Heart right ventricle (tissue), 16 donors: ENCODE results near the gene FLT4. TPM values are rescaled to one million over a fixed set of nuclear protein-coding genes. Genes with fewer than 3 reads are reported as not detected.
A peak's percentile ranks its signal among the peaks of the same experiment; 100 is the strongest.
"Not testable (repeated sequence)": the region's sequence is repeated elsewhere in the genome, so short reads cannot be mapped to it uniquely, and the experiment has no call there.

Experiments
- ATAC-seq, 8 donors: fragments of 200-7000 bp; cut with Tn5 transposase; one replicate each; pipeline ENCODE4 v1.9.1; 2020; ENCODE audit warnings: mild to moderate bottlenecking in 8 of 8, moderate library complexity in 8 of 8, moderate number of reproducible peaks in 1 of 8
- DNase-seq, 2 donors: peaks; one replicate each; pipeline ENCODE4 v3.0.0-alpha.2; 2020
- H3K27ac ChIP-seq, 10 donors: fragments of 200-600 bp; sonication (generic) in 2 of 10; one replicate each; pipeline versions ENCODE4 v1.5.0 to v1.8.0; 2020 to 2022; ENCODE audit warnings: mild to moderate bottlenecking in 3 of 10
- H3K27me3 ChIP-seq, 7 donors: fragments of 200-600 bp; one replicate each; pipeline ENCODE4 v1.8.0; 2021 to 2022; ENCODE audit warnings: mild to moderate bottlenecking in 2 of 7
- H3K36me3 ChIP-seq, 9 donors: fragments of 200-600 bp; sonication (generic) in 1 of 9; one replicate each; pipeline versions ENCODE4 v1.5.0 to v1.8.0; 2020 to 2022; ENCODE audit warnings: mild to moderate bottlenecking in 2 of 9
- H3K4me1 ChIP-seq, 9 donors: fragments of 200-600 bp; sonication (generic) in 1 of 9; one replicate each; pipeline versions ENCODE4 v1.5.0 to v1.8.0; 2020 to 2022; ENCODE audit warnings: mild to moderate bottlenecking in 4 of 9
- H3K4me3 ChIP-seq, 10 donors: fragments of 200-600 bp; sonication (generic) in 2 of 10; one replicate each; pipeline versions ENCODE4 v1.5.0 to v1.8.0; 2020 to 2022; ENCODE audit warnings: mild to moderate bottlenecking in 7 of 10, moderate library complexity in 2 of 10
- H3K9me3 ChIP-seq, 11 donors: fragments of 200-600 bp in 10 of 11; sonication (generic) in 2 of 11; one replicate each; pipeline versions ENCODE4 v1.5.0 to v1.8.0; 2013 to 2022; ENCODE audit warnings: mild to moderate bottlenecking in 2 of 11, control low read depth in 1 of 11, moderate library complexity in 1 of 11
- WGBS, 2 donors: extraction: QIAGEN DNeasy Blood & Tissue Kit; methylation state at CpG; one replicate each; pipeline ENCODE4 v1.1.7; 2013; ENCODE audit warnings: inconsistent platforms in 1 of 2; 5-methylcytosine and 5-hydroxymethylcytosine counted together
- intact Hi-C, 10 donors: fragments of 100-400 bp; cut with DNase I; formaldehyde crosslinking; loops; one replicate each; pipeline versions ENCODE4 v1.11.1 to v1.14.2; 2022
- polyA plus RNA-seq, 2 donors: library from polyadenylated mRNA; stranded (reverse); fragments of 200-250 nt; gene quantifications; one replicate each; pipeline ENCODE4 v1.2.3, GENCODE V29; 2013
- total RNA-seq, 10 donors: library from RNA; stranded (reverse); fragmentation: NEBNext Ultra II Directional in 3 of 10; extraction: Animal tissue kit (Norgen Biotek cat#: 25700) in 3 of 10; gene quantifications; one replicate each; pipeline versions ENCODE4 v1.2.1 to v1.2.4, GENCODE V29; 2021 to 2023
- TF ChIP-seq, protein P1 (sequence below), 9 donors: fragments of 200-600 bp; sonication (generic) in 2 of 9; IDR thresholded peaks; one replicate each; pipeline versions ENCODE4 v1.5.0 to v1.8.0; 2021 to 2022; ENCODE audit warnings: antibody characterized with exemption in 9 of 9, mild to moderate bottlenecking in 5 of 9, moderate library complexity in 1 of 9
- donor health status: Arrhythmogenic right ventricular cardiomyopathy.
- donor health status: ischemic (EF 13 %, LVEDD 7.1; RV severe dilation, severe dysfunction).
- donor health status: healthy with polysubstance abuse.
- donor health status: DM: no; HTN: yes; CAD: no.
- donor health status: DM: no; HTN: no; CAD: no.
- donor health status: ischemic (EF 25% LVEDD 6.9; RV normal size, moderate dysfunction).
- donor health status: ischemic (EF 25% LVEDD 5.7; RV mildly dilated, moderate dysfunction).
- donor health status: healthy.
- donor health status: DM: yes; HTN: yes; CAD: no.
- donor health status: Ischemic cardiomyopathy.
- donor health status: ischemic (EF 35%, LVEDD 5.7; RV mildly dilated, moderate dysfunction).
- donor health status: nonischemic (EF 11% LVEDD 7.7; RV severe dilation, severe dysfunction).
- donor health status: DM: yes; HTN: yes; CAD: no.
- donor health status: PGD.
- donor health status: ischemic (EF 29% LVEDD 5.4; RV normal size, mild dysfunction).
- donor health status: nonischemic (EF 23%, LVEDD 6.1; RV moderate dilation, normal function).

FLT4 gene
- total and polyA plus RNA-seq, 12 donors: 3.8 to 10.8 (median 6.3) TPM

DNA sequence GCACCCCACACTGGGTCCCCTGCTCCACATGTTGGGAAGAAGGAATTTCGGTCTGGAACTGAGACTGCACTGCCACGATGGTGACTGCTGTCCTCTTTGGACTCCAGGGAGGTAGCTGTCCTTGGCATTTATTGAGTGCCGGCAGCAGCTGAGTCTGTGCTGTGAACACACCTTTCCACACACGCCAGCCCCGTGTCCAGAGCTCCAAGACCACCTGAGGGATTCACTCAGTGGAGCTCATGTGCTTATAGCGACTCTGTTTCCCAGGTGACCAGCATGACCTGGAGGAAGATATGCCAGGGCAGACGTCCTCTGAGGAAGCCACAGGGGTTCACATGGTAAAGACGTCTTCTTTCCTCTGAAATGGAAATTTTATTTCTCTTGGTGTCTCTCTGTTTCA is 33.2 kb upstream of the FLT4 start:
- ATAC-seq (no peak), DNase-seq (no peak)
- H3K36me3 ChIP-seq: no peaks in the 10 kb centered on the region
- H3K9me3 ChIP-seq: peaks cover 0 to 7% (median 0%) of the 10 kb centered on the region in 11 donors
- no peaks in the 10 kb centered on the region for H3K4me1 ChIP-seq
- no peak overlapping the region for H3K4me3 ChIP-seq
- H3K27me3 ChIP-seq: peaks cover 0 to 66% (median 52%) of the 10 kb centered on the region in 7 donors
- TF ChIP-seq, protein P1, sequence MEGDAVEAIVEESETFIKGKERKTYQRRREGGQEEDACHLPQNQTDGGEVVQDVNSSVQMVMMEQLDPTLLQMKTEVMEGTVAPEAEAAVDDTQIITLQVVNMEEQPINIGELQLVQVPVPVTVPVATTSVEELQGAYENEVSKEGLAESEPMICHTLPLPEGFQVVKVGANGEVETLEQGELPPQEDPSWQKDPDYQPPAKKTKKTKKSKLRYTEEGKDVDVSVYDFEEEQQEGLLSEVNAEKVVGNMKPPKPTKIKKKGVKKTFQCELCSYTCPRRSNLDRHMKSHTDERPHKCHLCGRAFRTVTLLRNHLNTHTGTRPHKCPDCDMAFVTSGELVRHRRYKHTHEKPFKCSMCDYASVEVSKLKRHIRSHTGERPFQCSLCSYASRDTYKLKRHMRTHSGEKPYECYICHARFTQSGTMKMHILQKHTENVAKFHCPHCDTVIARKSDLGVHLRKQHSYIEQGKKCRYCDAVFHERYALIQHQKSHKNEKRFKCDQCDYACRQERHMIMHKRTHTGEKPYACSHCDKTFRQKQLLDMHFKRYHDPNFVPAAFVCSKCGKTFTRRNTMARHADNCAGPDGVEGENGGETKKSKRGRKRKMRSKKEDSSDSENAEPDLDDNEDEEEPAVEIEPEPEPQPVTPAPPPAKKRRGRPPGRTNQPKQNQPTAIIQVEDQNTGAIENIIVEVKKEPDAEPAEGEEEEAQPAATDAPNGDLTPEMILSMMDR (IDR thresholded peaks at IDR 0.05): no peak
- intact Hi-C loops: no loop called here
- H3K27ac ChIP-seq: no peak overlapping the region
- 69 to 71% methylated on average over 8 of the region's 8 CpGs for WGBS, 2 donors

DNA sequence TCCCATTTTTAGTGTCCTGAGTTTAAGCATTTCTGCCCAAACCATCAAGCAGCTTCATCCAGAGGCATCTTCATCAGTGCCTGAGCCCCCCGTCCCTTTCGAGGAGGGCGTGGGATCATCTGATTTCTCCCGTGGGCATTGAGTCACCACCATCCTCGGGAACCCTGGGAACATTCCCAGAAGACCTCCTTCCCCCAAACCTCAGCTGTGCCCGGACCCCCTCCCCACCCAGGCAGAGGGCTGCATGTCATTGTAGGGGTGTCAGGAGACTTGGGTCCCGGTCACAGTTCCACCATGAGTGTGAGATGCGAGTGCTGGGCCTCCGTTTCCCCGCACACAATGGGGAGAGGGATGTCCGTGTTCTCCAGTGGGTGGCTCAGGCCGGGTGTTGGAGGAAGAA is 32.6 kb upstream of the FLT4 start:
- peaks cover 0 to 63% (median 48%) of the 10 kb centered on the region in 7 donors for H3K27me3 ChIP-seq
- DNase-seq, ATAC-seq, H3K27ac ChIP-seq, H3K9me3 ChIP-seq, H3K4me1 ChIP-seq, H3K4me3 ChIP-seq, H3K36me3 ChIP-seq, intact Hi-C loops: not testable (repeated sequence)
- 76 to 79% methylated on average over 12 of the region's 12 CpGs for WGBS, 2 donors

DNA sequence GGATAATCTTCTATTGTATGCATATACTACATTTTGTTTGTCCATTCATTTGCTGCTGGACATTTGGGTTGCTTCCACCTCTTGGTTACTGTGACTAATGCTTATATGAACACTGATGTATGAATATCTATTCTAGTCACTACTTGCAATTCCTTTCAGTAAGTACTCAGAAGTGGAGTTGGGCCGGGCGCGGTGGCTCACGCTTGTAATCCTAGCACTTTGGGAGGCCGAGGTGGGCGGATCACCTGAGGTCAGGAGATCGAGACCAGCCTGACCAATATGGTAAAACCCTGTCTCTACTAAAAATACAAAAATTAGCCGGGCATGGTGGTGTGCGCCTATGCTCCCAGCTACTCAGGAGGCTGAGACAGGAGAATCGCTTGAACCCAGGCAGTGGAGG is 28.9 kb upstream of the FLT4 start:
- WGBS, 2 donors: 91 to 92% methylated on average over 10 of the region's 10 CpGs
- H3K36me3 ChIP-seq, H3K4me1 ChIP-seq, H3K27ac ChIP-seq, DNase-seq, H3K4me3 ChIP-seq, intact Hi-C loops, H3K9me3 ChIP-seq, ATAC-seq: not testable (repeated sequence)
- peaks cover 9 to 72% (median 46%) of the 10 kb centered on the region in 7 donors for H3K27me3 ChIP-seq

DNA sequence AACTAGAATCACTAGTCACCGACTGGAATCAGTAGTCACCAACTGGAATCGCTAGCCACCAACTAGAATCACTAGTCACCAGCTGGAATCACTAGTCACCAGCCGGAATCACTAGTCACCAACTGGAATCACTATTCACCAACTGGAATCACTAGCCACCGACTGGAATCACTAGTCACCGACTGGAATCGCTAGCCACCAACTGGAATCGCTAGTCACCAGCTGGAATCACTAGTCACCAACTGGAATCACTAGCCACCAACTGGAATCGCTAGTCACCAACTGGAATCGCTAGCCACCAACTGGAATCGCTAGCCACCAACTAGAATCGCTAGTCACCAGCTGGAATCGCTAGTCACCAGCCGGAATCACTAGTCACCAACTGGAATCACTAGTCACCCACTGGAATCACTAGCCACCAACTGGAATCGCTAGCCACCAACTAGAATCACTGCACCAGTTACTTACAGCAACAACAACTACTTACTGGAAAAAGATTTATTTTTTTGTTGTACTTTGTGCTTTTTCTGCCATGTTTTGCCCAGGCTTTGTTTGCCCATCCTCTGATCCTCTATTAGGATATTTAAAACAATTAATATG is 25.7 kb upstream of the FLT4 start:
- H3K27ac ChIP-seq: no peak overlapping the region
- peaks cover 0 to 2% (median 0%) of the 10 kb centered on the region in 11 donors for H3K9me3 ChIP-seq
- H3K27me3 ChIP-seq: peaks cover 9 to 61% (median 39%) of the 10 kb centered on the region in 7 donors
- WGBS, 2 donors: 88 to 89% methylated on average over 14 of the region's 14 CpGs
- TF ChIP-seq, protein P1 (IDR thresholded peaks at IDR 0.05): no peak
- no peaks in the 10 kb centered on the region for H3K36me3 ChIP-seq
- intact Hi-C loops: no loop called here
- H3K4me3 ChIP-seq: no peak overlapping the region
- DNase-seq: no peak
- H3K4me1 ChIP-seq: peaks cover 0 to 8% (median 0%) of the 10 kb centered on the region in 9 donors
- no peak for ATAC-seq

DNA sequence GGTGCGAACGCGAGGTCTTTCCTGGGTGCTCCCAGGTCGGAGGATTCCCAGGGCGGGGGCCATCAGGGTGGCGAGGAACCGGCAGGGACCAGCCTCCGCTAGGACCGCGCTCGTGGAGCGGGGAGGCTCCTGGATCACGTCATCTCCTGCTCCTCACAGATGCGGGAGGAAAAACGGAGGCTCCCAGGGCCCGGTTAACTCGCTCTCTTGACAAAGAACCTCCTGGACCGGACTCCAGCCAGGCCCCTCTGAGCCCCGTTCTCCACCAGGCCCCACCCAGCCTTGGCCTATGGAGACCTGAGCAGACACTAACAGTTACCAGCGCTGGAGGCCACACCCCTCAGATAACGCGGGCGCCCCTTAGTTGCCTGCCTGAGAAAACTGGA is 24.7 kb upstream of the FLT4 start:
- H3K4me1 ChIP-seq, DNase-seq, H3K36me3 ChIP-seq, ATAC-seq, intact Hi-C loops, H3K27ac ChIP-seq, H3K9me3 ChIP-seq: not testable (repeated sequence)
- 1 to 10% methylated on average over 23 of the region's 23 CpGs for WGBS, 2 donors
- Histone ChIP-seq H3K27me3 (peaks cover 9 to 59% (median 39%) of the 10 kb centered on the region in 7 donors), H3K4me3 (peak overlapping the region in 1 of 10 donors; percentile 26)

DNA sequence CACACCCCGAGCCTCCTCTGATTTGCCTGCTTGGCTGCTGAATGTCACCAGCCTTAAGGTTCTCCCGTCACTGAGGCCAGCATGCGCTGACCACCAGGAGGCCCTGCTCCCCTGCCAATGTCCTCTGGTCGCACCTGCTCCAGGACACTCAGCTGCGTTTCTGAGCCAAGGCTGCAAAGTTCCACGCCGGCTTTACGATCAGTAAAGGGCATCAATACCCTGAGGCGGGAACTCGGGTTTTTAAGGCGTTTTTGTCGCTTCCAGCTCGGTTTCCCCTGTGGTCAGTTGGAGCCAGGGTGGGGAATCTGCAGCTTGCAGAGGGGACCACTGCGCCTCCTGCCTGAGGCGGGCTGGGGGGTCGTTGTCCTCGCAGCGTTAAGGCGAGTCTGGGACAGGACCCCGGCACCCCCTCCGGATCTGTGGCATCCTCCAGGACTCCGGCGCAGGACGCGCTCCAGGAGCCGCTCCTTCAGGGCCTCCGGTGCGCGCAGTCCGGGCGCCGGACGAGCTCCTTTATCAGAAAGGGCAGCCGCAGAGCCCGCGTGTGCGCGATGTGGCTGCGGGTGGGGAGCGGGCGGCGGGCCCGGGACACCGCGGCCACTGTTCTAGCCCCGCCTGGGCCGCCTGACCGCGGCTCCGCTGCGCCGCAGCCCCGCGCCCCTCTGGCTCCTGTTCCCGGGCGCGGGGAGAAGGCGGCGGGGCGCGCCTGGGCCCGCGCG is 24.1 kb upstream of the FLT4 start:
- TF ChIP-seq, protein P1 (IDR thresholded peaks at IDR 0.05): no peak
- Histone ChIP-seq H3K27ac (no peak overlapping the region), H3K36me3 (no peaks in the 10 kb centered on the region), H3K27me3 (peaks cover 9 to 54% (median 39%) of the 10 kb centered on the region in 7 donors), H3K4me3 (peak overlapping the region in 1 of 10 donors; percentile 26), H3K4me1 (peaks cover 0 to 8% (median 0%) of the 10 kb centered on the region in 9 donors), H3K9me3 (no peaks in the 10 kb centered on the region)
- WGBS, 2 donors: 6 to 9% methylated on average over 52 to 63 of the region's 64 CpGs
- no peak for ATAC-seq
- intact Hi-C loops: no loop called here
- no peak for DNase-seq

DNA sequence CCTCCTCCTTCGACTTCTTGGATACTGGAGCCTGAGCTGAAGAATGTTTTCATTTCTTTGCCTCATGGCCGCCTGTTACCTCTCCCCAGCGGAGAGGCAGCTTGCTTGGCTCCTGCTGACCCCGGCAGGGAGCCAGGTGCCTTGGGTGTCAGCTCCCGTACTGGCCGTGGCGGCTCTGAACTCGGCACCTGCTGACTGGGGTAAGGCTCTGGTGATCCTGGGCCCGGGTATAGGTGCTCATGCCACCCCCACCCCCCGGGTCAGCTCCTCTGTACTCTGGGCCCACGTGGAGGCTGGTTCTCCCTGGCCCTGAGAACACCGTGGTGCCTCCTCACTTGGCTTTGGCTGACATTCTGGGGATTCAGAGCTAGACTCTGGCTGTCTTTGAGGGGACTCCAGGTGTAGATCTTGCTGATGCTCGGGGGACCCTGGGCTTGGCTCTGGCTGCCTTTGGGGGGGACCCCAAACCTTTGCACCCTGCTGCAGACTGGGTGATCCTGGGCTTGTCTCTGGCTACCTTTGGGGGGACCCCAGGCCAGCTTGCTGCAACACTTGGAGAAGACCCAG is 22.6 kb upstream of the FLT4 start:
- not testable (repeated sequence) for H3K4me3 ChIP-seq, H3K36me3 ChIP-seq, DNase-seq, H3K27ac ChIP-seq, H3K4me1 ChIP-seq
- peak in 1 of 8 donors; percentile 46 for ATAC-seq
- Histone ChIP-seq H3K27me3 (peaks cover 9 to 45% (median 31%) of the 10 kb centered on the region in 7 donors), H3K9me3 (peaks cover 0 to 10% (median 0%) of the 10 kb centered on the region in 11 donors)
- WGBS, 2 donors: 85 to 86% methylated on average over 13 of the region's 13 CpGs
- intact Hi-C loops: loop anchor here in 1 of 10 donors (2.0 kb wide), 1 partner anchor 379 kb away; the partner anchor contains the start of gene MAPK9
